GM12878 (cell line): ENCODE measurements around the gene UBE2G2. TPM values are rescaled to one million over a fixed set of nuclear protein-coding genes. Genes with fewer than 3 reads are reported as not detected.

Experiments used
- ATAC-seq: fragments of 200-7000 bp; cut with Tn5 transposase; 3 replicates; pipeline ENCODE4 v1.9.1; 2020; ENCODE audit warnings: mild to moderate bottlenecking, moderate library complexity
- BruUV-seq: library from RNA; stranded (reverse); fragments of 400-500 nt; replicated peaks from 2 replicates; lab custom pipeline; 2021; lab: Mats Ljungman, UMichigan
- CTCF ChIA-PET: fragments of 300-600 bp; sonication (Branson Sonifier 250); formaldehyde crosslinking; extraction: SDS; loops from one replicate; lab custom pipeline; 2021; ENCODE audit warnings: inconsistent platforms; lab: Yijun Ruan, JAX
- POLR2A ChIA-PET: fragments of 350-600 bp; formaldehyde crosslinking; extraction: SDS; loops from one replicate; lab custom pipeline; 2021; ENCODE audit warnings: inconsistent platforms; lab: Charles Lee
- RAD21 ChIA-PET: fragments of 300-600 bp; sonication (Branson Sonifier 250); formaldehyde crosslinking; loops from one replicate; lab custom pipeline; 2023; ENCODE audit warnings: antibody characterized with exemption; ENCODE audit not compliant: unreplicated experiment; lab: Charles Lee
- SMC1A ChIA-PET: fragments of 300-600 bp; sonication (Branson Sonifier 250); formaldehyde crosslinking; loops from one replicate; lab custom pipeline; 2023; ENCODE audit not compliant: unreplicated experiment, uncharacterized antibody; lab: Charles Lee
- DNase-seq: peaks from one replicate; pipeline ENCODE4 v3.0.0-alpha.2; 2011; ENCODE audit warnings: low read depth, low spot score
- FAIRE-seq: peaks from 3 replicates; lab custom pipeline; 2011; peaks lifted over from hg19 to GRCh38; lab: Jason Lieb, UNC
- H2AFZ ChIP-seq: 2 replicates; pipeline ENCODE4 v1.6.0; 2011; ENCODE audit warnings: low read depth, low read length, control low read depth; ENCODE audit not compliant: control insufficient read depth
- H3K27ac ChIP-seq: 2 replicates; pipeline ENCODE4 v1.5.1; 2011; ENCODE audit warnings: control low read depth; ENCODE audit not compliant: control insufficient read depth, insufficient read depth
- H3K27me3 ChIP-seq, 2 experiments: replicated peaks in 1 of 2; 2 replicates each; pipeline versions ENCODE4 v1.6.0 to v1.6.1; 2011; ENCODE audit warnings: low read length in 1 of 2; ENCODE audit not compliant: control insufficient read depth in 2 of 2, insufficient read depth in 2 of 2
- H3K36me3 ChIP-seq, 2 experiments: 2 replicates each; pipeline ENCODE4 v1.5.1; 2011; ENCODE audit warnings: low read length in 1 of 2; ENCODE audit not compliant: control insufficient read depth in 2 of 2, insufficient read depth in 2 of 2
- H3K4me1 ChIP-seq: 2 replicates; pipeline ENCODE4 v1.6.1; 2011; ENCODE audit warnings: mild to moderate bottlenecking, low read length, moderate library complexity, mixed read lengths; ENCODE audit not compliant: control insufficient read depth, insufficient read depth
- H3K4me2 ChIP-seq: 2 replicates; pipeline ENCODE4 v1.6.0; 2011; ENCODE audit warnings: control low read depth; ENCODE audit not compliant: control insufficient read depth, insufficient read depth
- H3K4me3 ChIP-seq: fragments of 200-600 bp; sonication (generic); 2 replicates; pipeline ENCODE4 v1.5.1; 2016
- H3K79me2 ChIP-seq: 2 replicates; pipeline ENCODE4 v1.6.0; 2011; ENCODE audit warnings: low read length; ENCODE audit not compliant: control insufficient read depth, insufficient read depth
- H3K9ac ChIP-seq: 2 replicates; pipeline ENCODE4 v1.8.0; 2011; ENCODE audit warnings: low read length, control low read depth, mixed read lengths; ENCODE audit not compliant: control insufficient read depth, insufficient read depth
- H3K9me3 ChIP-seq: replicated peaks from 3 replicates; pipeline ENCODE4 v1.5.1; 2011; ENCODE audit warnings: mild to moderate bottlenecking, low read length; ENCODE audit not compliant: control insufficient read depth, insufficient read depth
- H4K20me1 ChIP-seq: 2 replicates; pipeline ENCODE4 v1.6.0; 2011; ENCODE audit not compliant: control insufficient read depth, insufficient read depth
- CTCF ChIP-seq, 3 experiments: IDR thresholded peaks in 2 of 3; conservative IDR thresholded peaks in 1 of 3; 2 replicates each; pipeline ENCODE4 v1.5.1; 2011; ENCODE audit warnings: low read depth in 3 of 3, low read length in 3 of 3, mild to moderate bottlenecking in 3 of 3, control low read depth in 2 of 3, moderate library complexity in 2 of 3, inconsistent platforms in 1 of 3, mixed read lengths in 1 of 3; ENCODE audit not compliant: control insufficient read depth in 2 of 3, insufficient read depth in 1 of 3; ENCODE audit errors: extremely low read depth in 1 of 3
- NBN ChIP-seq: fragments of 450-650 bp; IDR thresholded peaks from 2 replicates; pipeline ENCODE4 v1.6.1; 2016
- PAX5 ChIP-seq: IDR thresholded peaks from 2 replicates; pipeline ENCODE4 v1.6.1; 2011; ENCODE audit warnings: low read depth, low read length, borderline replicate concordance
- PBX3 ChIP-seq: IDR thresholded peaks from 2 replicates; pipeline ENCODE4 v1.6.1; 2011; ENCODE audit warnings: mild to moderate bottlenecking, low read depth, low read length, moderate library complexity; ENCODE audit not compliant: insufficient replicate concordance
- PKNOX1 ChIP-seq: fragments of 450-650 bp; IDR thresholded peaks from 2 replicates; pipeline ENCODE4 v1.6.1; 2016; ENCODE audit warnings: mild to moderate bottlenecking
- POLR2A ChIP-seq: IDR thresholded peaks from 2 replicates; pipeline ENCODE4 v1.6.1; 2011; ENCODE audit warnings: low read depth, mild to moderate bottlenecking, low read length
- RAD21 ChIP-seq: IDR thresholded peaks from 2 replicates; pipeline ENCODE4 v1.6.1; 2011; ENCODE audit warnings: mild to moderate bottlenecking, low read depth, low read length, moderate library complexity; ENCODE audit not compliant: insufficient read depth
- RUNX3 ChIP-seq: IDR thresholded peaks from 2 replicates; pipeline ENCODE4 v1.6.1; 2012; ENCODE audit warnings: low read length, inconsistent platforms
- SMC3 ChIP-seq: IDR thresholded peaks from 2 replicates; pipeline ENCODE4 v1.6.1; 2011; ENCODE audit warnings: low read length, improper control_type of control experiment, borderline replicate concordance
- SUZ12 ChIP-seq: fragments of 200-600 bp; sonication (generic); IDR thresholded peaks from one replicate; pipeline ENCODE4 v1.6.1; 2018; ENCODE audit warnings: antibody characterized with exemption, mild to moderate bottlenecking; ENCODE audit not compliant: unreplicated experiment
- ZNF622 ChIP-seq: fragments of 450-650 bp; IDR thresholded peaks from 2 replicates; pipeline ENCODE4 v1.6.1; 2017; ENCODE audit warnings: mild to moderate bottlenecking, inconsistent platforms
- WGBS: methylation state at CpG from one replicate; pipeline ENCODE4 v1.1.6; 2016; ENCODE audit warnings: low lambda C conversion rate; ENCODE audit not compliant: insufficient replicate concordance, insufficient coverage; ENCODE audit errors: missing lambda C conversion rate; 5-methylcytosine and 5-hydroxymethylcytosine counted together
- in situ Hi-C: fragments of 300-500 bp; cut with MboI; formaldehyde crosslinking; loops from 9 replicates; pipeline ENCODE4 v1.14.3; 2018; ENCODE audit warnings: mixed read lengths
- intact Hi-C: fragments of 100-400 bp; cut with micrococcal nuclease; formaldehyde crosslinking; loops from one replicate; pipeline ENCODE4 v1.14.2; 2022; ENCODE audit not compliant: unreplicated experiment
- polyA plus RNA-seq, 11 experiments: library from polyadenylated mRNA; depleted of rRNA in 4 of 11; unstranded in 6 of 11; stranded (reverse) in 5 of 11; fragments of >200 nt; fragmentation: Nextera tagmentation in 4 of 11; fragmentation: Illumina TruSeq in 1 of 11; extraction: Ambion mirVana in 4 of 11; extraction: Trizol in 1 of 11; gene quantifications; 1 replicate in 1 of 11; 2 replicates in 10 of 11; pipeline versions ENCODE4 v1.2.1 to v1.2.3, GENCODE V29; 2011 to 2016; ENCODE audit warnings: inconsistent platforms in 2 of 11, missing spikeins in 2 of 11, low read depth in 1 of 11
- total RNA-seq, 4 experiments: library from RNA; depleted of rRNA in 3 of 4; stranded (reverse); fragments of >200 nt in 3 of 4; fragmentation: Illumina TruSeq in 1 of 4; extraction: Trizol in 1 of 4; gene quantifications; 2 replicates each; pipeline versions ENCODE4 v1.2.1 to v1.2.3, GENCODE V29; 2013 to 2021

The UBE2G2 gene
- total and polyA plus RNA-seq, 10 of the 15 experiments (the other 5 are each of a cell fraction or from before 2014, with no cell fraction given), result 27.0 to 139 (median 75.9) TPM

GRCh38 chr21:44800971-44801467 lies 601 bp downstream of the UBE2G2 start:
- DNase-seq, result no peak
- Histone ChIP-seq H2AFZ (peak overlapping the region; percentile 89), H4K20me1 (no peaks in the 10 kb centered on the region), H3K4me1 (peaks cover 12% of the 10 kb centered on the region), H3K9me3 (no peaks in the 10 kb centered on the region), H3K4me2 (peak overlapping the region; percentile 72), H3K36me3 (peaks cover 0 to 12% of the 10 kb centered on the region in 2 experiments), H3K9ac (peak overlapping the region; percentile 89), H3K4me3 (peak overlapping the region; percentile 72), H3K79me2 (peaks cover 60% of the 10 kb centered on the region), H3K27me3 (no peaks in the 10 kb centered on the region), H3K27ac (peak overlapping the region; percentile 71)
- in situ Hi-C loops, result no loop called here
- FAIRE-seq, result peak; percentile 31
- POLR2A ChIA-PET, result interaction anchor here (0.8 to 2.8 kb wide), 6 partner anchors 11 to 131 kb away, joined by 3 to 15 read pairs (median 6); partner anchors contain the start of genes PTTG1IP and SUMO3
- intact Hi-C loops, result loop anchor here (5.0 to 10.0 kb wide), 3 partner anchors 71 to 334 kb away; partner anchors contain the start of gene PTTG1IP
- 2% methylated on average over 17 of the region's 17 CpGs for WGBS
- ATAC-seq, result peak; percentile 77
- CTCF ChIA-PET, result interaction anchor here (0.7 to 5.0 kb wide), 28 partner anchors 8 to 337 kb away, joined by 3 to 67 read pairs (median 5); partner anchors contain the start of genes PTTG1IP, SLX9 and SUMO3
- SMC1A ChIA-PET, result interaction anchor here (0.8 to 4.8 kb wide), 14 partner anchors 12 to 330 kb away, joined by 3 to 33 read pairs (median 4); partner anchors contain the start of gene PTTG1IP
- TF ChIP-seq SUZ12, result no peak
- peak; percentile 41; the same call in 1 of the 2 replicates for TF ChIP-seq SMC3
- TF ChIP-seq RUNX3, result 0 out of 2 replicates have a peak, but pooled peaks have one; percentile 14
- no peak for TF ChIP-seq POLR2A
- TF ChIP-seq NBN, result 0 out of 2 replicates have a peak, but pooled peaks have one; percentile 11
- no peak for TF ChIP-seq PAX5
- TF ChIP-seq PKNOX1, result peak; percentile 76
- TF ChIP-seq ZNF622, result no peak
- TF ChIP-seq CTCF (IDR thresholded peaks at IDR 0.05 in 2 of 3, conservative IDR thresholded peaks at IDR 0.05 in 1 of 3; ENCODE audit: control insufficient read depth in 2 of 3, extremely low read depth in 1 of 3, insufficient read depth in 1 of 3, low read depth in 3 of 3, low read length in 3 of 3), result peak; percentile 48 to 58 (median 55); a peak in 5 of 6 replicates
- peak; percentile 35; the same call in 1 of the 2 replicates for TF ChIP-seq RAD21
- TF ChIP-seq PBX3, result peak; percentile 24
- RAD21 ChIA-PET, result interaction anchor here (0.8 to 4.0 kb wide), 15 partner anchors 8 to 336 kb away, joined by 3 to 35 read pairs (median 5); partner anchors contain the start of genes PTTG1IP and SLX9
- BruUV-seq, result no TSS peak
